ENCODE measurements around the gene EMC8. TPM values are rescaled to one million over a fixed set of nuclear protein-coding genes. Genes with fewer than 3 reads are reported as not detected.

Gene EMC8
- total RNA-seq, 1 experiment from 2014 or later: 53.9 TPM

GRCh38 chr16:85780281-85780680 is 19.1 kb downstream of the EMC8 start:
- no peaks in the 10 kb centered on the region for H3K27me3 ChIP-seq (replicated peaks)
- DNase-seq (ENCODE audit: low read depth in 1 of 2, low spot score in 2 of 2): no peak
- H3K36me3 ChIP-seq: peaks cover 79% of the 10 kb centered on the region
- H3K9me3 ChIP-seq (replicated peaks): no peaks in the 10 kb centered on the region
- H3K4me3 ChIP-seq: no peak overlapping the region
- no peak overlapping the region for H3K27ac ChIP-seq
- peaks cover 18% of the 10 kb centered on the region for H3K4me1 ChIP-seq (replicated peaks)

DNA sequence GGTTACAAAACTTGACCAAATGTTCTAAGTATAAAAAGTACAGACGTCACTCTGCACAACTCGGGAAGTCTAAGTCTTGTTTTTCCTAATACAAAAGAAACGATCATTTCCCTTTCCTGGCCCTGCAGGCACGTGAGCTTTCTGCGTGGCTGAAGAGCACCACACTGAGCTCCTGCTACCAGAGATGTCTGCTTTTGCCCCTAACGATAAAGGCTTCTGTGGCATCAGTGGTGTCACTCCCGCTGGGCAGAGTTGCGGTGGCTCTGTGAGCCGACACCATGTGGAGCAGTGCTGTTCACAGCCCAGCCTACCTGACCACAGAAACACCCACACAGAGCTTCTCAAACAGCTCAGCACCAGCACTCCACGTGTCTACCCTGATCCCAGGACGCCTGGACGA is 20.5 kb downstream of the EMC8 start:
- Histone ChIP-seq H3K36me3 (peaks cover 80% of the 10 kb centered on the region), H3K4me1 (replicated peaks) (peaks cover 18% of the 10 kb centered on the region), H3K9me3 (replicated peaks) (no peaks in the 10 kb centered on the region), H3K4me3 (no peak overlapping the region), H3K27me3 (replicated peaks) (no peaks in the 10 kb centered on the region), H3K27ac (no peak overlapping the region)
- DNase-seq (ENCODE audit: low read depth in 1 of 2, low spot score in 2 of 2): no peak

DNA sequence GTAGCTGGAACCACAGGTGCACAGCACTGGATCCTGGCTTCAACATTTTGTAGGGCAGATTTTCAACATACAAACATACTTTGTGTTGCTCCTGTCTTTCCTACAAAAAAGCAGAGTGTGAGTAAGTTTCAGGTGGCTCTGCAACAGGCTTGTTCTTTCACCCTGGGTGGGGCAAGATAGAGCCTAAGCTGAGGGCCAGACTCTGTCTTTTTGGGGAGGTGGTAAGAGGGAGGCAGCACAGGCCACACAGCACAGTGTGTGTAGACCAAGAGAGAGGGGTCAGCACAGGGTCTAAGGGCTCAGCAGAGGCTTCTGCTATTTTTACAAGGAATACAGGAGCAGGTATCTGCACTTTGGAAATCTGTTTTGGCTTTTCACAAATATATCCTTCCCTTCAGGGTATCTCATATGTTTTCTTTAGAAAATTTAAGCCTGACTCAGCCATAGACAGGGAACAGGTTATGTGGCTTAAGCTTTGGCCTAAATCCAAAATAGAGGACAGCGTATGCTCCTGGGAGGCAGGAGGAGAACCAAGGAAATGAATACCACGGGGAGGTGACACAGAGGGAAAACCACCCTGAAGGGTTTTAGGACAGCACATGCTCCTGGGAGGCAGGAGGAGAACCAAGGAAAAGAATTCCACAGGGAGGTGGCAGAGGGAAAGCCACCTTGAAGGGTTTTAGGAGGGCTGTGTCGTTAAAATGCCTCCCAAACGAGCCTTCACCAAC is 21.6 kb downstream of the EMC8 start:
- no peaks in the 10 kb centered on the region for H3K27me3 ChIP-seq (replicated peaks)
- no peak overlapping the region for H3K4me3 ChIP-seq
- no peak overlapping the region for H3K27ac ChIP-seq
- H3K4me1 ChIP-seq (replicated peaks): peaks cover 18% of the 10 kb centered on the region
- DNase-seq (ENCODE audit: low read depth in 1 of 2, low spot score in 2 of 2): peak; percentile 80 to 83
- H3K36me3 ChIP-seq: peaks cover 74% of the 10 kb centered on the region
- no peaks in the 10 kb centered on the region for H3K9me3 ChIP-seq (replicated peaks)

GRCh38 chr16:85774811-85775210 is 24.5 kb downstream of the EMC8 start:
- DNase-seq (ENCODE audit: low read depth in 1 of 2, low spot score in 2 of 2): no peak
- H3K27me3 ChIP-seq (replicated peaks): no peaks in the 10 kb centered on the region
- H3K36me3 ChIP-seq: peaks cover 55% of the 10 kb centered on the region
- H3K9me3 ChIP-seq (replicated peaks): no peaks in the 10 kb centered on the region
- H3K4me1 ChIP-seq (replicated peaks): peaks cover 18% of the 10 kb centered on the region
- H3K27ac ChIP-seq: no peak overlapping the region
- no peak overlapping the region for H3K4me3 ChIP-seq

DNA sequence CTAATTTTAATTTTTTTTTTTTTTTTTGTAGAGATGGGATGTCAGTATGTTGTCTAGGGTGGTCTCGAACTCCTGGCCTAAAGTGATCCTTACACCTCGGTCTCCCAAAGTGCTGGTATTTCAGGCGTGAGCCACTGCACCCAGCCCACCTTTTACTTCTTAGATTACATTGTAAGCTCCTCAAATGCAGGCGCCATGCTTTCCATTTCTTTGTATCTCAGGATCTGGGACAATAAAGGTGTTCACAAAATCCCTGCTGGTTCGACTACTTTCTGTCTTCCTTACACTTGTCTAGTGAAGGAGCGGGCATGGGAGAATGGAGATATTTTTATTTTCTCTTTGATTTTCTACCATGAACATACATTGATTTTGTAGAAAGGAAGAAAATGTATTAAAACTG is 25.2 kb downstream of the EMC8 start:
- DNase-seq (ENCODE audit: low read depth in 1 of 2, low spot score in 2 of 2): no peak
- no peaks in the 10 kb centered on the region for H3K9me3 ChIP-seq (replicated peaks)

DNA sequence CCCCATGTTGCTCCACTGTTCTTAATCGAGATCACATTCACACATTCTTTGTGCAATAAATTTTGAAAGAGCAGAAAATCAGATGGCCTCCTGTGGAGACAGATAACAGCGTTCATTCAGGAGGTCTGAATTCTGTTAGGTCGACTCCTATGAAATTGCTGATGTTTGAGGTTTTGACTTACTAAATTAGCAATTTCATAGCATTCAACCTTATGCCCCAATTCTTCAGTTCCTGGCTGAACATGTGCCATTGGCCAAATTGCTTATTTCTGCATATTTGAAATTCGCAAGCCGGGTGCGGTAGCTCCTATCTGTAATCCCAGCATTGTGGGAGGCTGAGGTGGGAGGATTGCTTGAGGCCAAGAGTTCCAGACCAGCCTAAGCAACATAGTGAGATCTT is 26.3 kb downstream of the EMC8 start:
- no peaks in the 10 kb centered on the region for H3K9me3 ChIP-seq (replicated peaks)
- H3K27me3 ChIP-seq (replicated peaks): no peaks in the 10 kb centered on the region
- H3K27ac ChIP-seq: no peak overlapping the region
- no peak overlapping the region for H3K4me3 ChIP-seq
- no peak for DNase-seq (ENCODE audit: low read depth in 1 of 2, low spot score in 2 of 2)
- peaks cover 37% of the 10 kb centered on the region for H3K36me3 ChIP-seq
- H3K4me1 ChIP-seq (replicated peaks): peaks cover 19% of the 10 kb centered on the region

More for the DNA sequence above, 25.2 kb downstream of the EMC8 start:
- Histone ChIP-seq H3K27ac (no peak overlapping the region), H3K4me3 (no peak overlapping the region), H3K36me3 (peaks cover 48% of the 10 kb centered on the region), H3K4me1 (replicated peaks) (peaks cover 18% of the 10 kb centered on the region), H3K27me3 (replicated peaks) (no peaks in the 10 kb centered on the region)

- Histone ChIP-seq H3K9me3 (replicated peaks) (no peaks in the 10 kb centered on the region), H3K27me3 (replicated peaks) (no peaks in the 10 kb centered on the region), H3K4me3 (no peak overlapping the region), H3K27ac (no peak overlapping the region), H3K36me3 (peaks cover 20% of the 10 kb centered on the region), H3K4me1 (replicated peaks) (peaks cover 23% of the 10 kb centered on the region)
- DNase-seq (ENCODE audit: low read depth in 1 of 2, low spot score in 2 of 2): no peak
Measured at GRCh38 chr16:85770741-85771140, 28.6 kb downstream of the EMC8 start.

DNA sequence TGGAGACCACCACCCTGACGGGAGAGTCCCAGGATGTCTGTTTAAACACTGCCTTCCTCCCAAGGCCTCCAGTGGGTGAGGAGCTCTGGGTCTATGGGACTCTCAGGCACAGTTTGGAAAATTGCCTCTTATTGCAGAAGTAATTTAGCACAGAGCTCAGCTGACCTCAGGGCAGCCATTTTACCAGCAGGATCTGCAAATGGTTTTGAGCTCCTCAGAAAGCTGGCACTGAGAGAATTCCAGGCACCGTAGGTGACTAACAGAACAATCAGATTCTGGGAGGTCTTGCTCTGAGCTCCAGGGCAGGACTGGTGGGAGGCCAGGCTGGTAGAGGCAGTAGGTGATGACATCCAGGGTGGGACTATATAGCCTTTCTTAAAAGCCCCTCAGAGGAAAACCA is 31.1 kb downstream of the EMC8 start:
- Histone ChIP-seq H3K27ac (peak overlapping the region; percentile 86), H3K4me3 (no peak overlapping the region), H3K27me3 (replicated peaks) (no peaks in the 10 kb centered on the region), H3K9me3 (replicated peaks) (no peaks in the 10 kb centered on the region), H3K4me1 (replicated peaks) (peaks cover 23% of the 10 kb centered on the region), H3K36me3 (peaks cover 7% of the 10 kb centered on the region; the same call in 1 of the 2 replicates)
- peak; percentile 53 to 63 for DNase-seq (ENCODE audit: low read depth in 1 of 2, low spot score in 2 of 2)

DNA sequence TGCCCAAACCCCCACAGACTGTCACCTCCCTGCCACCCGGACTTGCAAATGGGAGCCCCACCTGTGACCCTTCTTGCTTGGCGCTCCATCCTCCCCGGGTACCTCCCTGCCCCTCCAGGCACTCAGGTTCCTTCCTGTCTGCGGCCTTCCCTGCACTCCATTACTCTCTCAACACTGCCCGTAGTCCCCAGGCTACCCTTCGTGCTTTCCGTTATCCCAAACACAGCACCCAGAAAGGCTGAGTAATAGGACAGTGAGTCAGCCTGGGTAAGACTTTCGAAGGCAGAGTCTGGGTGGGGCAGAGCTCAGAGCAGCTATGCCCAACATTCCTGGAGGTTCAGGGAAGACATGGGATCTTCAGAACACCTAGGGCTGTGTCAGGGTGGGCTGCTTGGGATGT is 31.8 kb downstream of the EMC8 start:
- Histone ChIP-seq H3K27ac (peak overlapping the region; percentile 86), H3K27me3 (replicated peaks) (no peaks in the 10 kb centered on the region), H3K4me1 (replicated peaks) (peaks cover 23% of the 10 kb centered on the region), H3K9me3 (replicated peaks) (no peaks in the 10 kb centered on the region), H3K4me3 (no peak overlapping the region), H3K36me3 (peaks cover 7% of the 10 kb centered on the region; the same call in 1 of the 2 replicates)
- peak; percentile 85 to 91 for DNase-seq (ENCODE audit: low read depth in 1 of 2, low spot score in 2 of 2)

DNA sequence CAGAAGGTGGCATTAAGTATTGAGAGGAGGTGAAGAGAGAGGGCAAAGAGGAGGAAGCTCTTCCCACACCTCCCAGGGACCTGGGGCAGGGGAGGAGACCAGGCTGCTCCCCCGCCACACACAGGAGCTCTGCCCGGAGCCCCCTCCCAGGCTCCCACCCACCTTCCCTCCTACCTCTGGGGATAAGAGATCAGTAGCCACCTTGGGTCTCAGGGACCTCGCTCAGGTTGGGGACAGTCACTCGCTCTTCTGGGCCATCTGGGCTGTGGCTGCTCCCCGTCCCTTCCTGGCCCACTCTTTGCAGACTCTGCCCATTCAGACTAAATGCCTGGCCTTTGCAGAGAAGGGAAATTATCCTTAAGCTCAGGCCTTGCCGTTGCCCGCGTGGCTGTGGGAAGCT is 33.6 kb downstream of the EMC8 start:
- H3K36me3 ChIP-seq: peaks cover 3% of the 10 kb centered on the region; the same call in 1 of the 2 replicates
- DNase-seq (ENCODE audit: low read depth in 1 of 2, low spot score in 2 of 2): no peak
- peaks cover 23% of the 10 kb centered on the region for H3K4me1 ChIP-seq (replicated peaks)
- H3K27me3 ChIP-seq (replicated peaks): no peaks in the 10 kb centered on the region
- H3K4me3 ChIP-seq: no peak overlapping the region
- no peak overlapping the region for H3K27ac ChIP-seq
- no peaks in the 10 kb centered on the region for H3K9me3 ChIP-seq (replicated peaks)

DNA sequence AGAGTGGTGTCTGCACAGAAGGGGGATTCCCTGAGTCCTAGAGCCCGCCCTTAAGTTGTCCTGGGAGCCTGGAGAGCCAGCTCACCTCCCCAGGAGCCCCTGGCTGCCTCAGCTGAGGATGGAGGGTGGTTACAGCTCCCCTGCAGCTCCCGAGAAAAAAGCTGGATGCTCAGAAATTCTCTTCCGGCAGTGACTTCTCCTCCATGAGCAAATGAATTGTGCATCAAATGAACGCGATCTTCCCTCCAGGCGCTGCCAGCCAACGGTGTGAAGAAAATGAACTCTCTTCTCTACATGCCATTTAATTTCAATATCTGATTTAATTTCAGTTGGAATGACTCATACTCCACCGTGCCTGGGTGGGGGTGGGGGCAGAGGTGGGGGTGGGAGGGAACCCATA is 34.1 kb downstream of the EMC8 start:
- Histone ChIP-seq H3K27me3 (replicated peaks) (no peaks in the 10 kb centered on the region), H3K4me1 (replicated peaks) (peaks cover 23% of the 10 kb centered on the region), H3K27ac (no peak overlapping the region), H3K36me3 (no peaks in the 10 kb centered on the region), H3K4me3 (no peak overlapping the region), H3K9me3 (replicated peaks) (no peaks in the 10 kb centered on the region)
- no peak for DNase-seq (ENCODE audit: low read depth in 1 of 2, low spot score in 2 of 2)

DNA sequence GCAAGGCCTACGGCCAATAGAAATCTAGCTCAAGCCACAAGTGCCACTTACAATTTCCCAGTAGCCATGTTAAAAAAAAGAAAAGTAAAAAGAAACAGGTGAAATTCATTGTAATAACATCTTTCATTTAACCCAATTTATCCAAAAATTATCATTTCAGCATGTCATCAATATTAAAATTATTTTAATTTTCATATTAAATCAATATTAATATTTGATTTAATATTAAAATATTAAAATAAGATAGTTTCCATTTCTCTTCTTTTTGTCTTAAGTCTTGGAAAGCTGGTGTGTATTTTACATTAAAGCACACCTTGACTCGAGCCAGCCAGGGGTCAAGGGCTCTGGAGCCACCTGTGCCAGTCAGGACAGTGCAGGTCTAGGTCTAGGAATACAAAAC is 35.7 kb downstream of the EMC8 start:
- H3K4me1 ChIP-seq (replicated peaks): peaks cover 18% of the 10 kb centered on the region
- DNase-seq (ENCODE audit: low read depth in 1 of 2, low spot score in 2 of 2): no peak
- H3K36me3 ChIP-seq: no peaks in the 10 kb centered on the region
- H3K27me3 ChIP-seq (replicated peaks): no peaks in the 10 kb centered on the region
- no peaks in the 10 kb centered on the region for H3K9me3 ChIP-seq (replicated peaks)
- H3K27ac ChIP-seq: no peak overlapping the region
- H3K4me3 ChIP-seq: no peak overlapping the region

DNA sequence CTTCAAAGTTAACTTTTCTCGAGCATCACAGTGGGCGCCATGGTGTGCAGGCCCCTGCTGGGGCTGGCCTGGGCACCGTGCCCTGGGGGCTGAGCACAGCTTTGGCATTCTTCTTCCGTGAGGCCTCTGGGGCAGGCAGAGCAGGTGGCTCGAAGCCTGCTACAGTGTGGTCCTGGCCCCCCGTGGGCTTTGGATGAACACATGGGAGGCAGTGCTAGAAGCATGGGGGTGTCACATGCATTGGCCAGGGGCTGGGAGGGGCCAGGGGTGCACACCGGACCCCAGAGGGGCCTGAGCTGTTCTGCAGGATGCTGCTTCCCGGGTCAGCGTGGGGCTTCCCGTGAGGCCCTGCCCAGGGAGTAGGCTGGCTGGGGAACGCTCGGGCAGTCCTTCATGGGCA is 36.4 kb downstream of the EMC8 start:
- Histone ChIP-seq H3K4me3 (no peak overlapping the region), H3K4me1 (replicated peaks) (peaks cover 14% of the 10 kb centered on the region), H3K27me3 (replicated peaks) (no peaks in the 10 kb centered on the region), H3K27ac (no peak overlapping the region), H3K36me3 (no peaks in the 10 kb centered on the region; the same call in 1 of the 2 replicates), H3K9me3 (replicated peaks) (no peaks in the 10 kb centered on the region)
- no peak for DNase-seq (ENCODE audit: low read depth in 1 of 2, low spot score in 2 of 2)

- Histone ChIP-seq H3K4me3 (no peak overlapping the region), H3K36me3 (no peaks in the 10 kb centered on the region; the same call in 1 of the 2 replicates), H3K4me1 (replicated peaks) (peaks cover 14% of the 10 kb centered on the region), H3K9me3 (replicated peaks) (no peaks in the 10 kb centered on the region), H3K27ac (no peak overlapping the region), H3K27me3 (replicated peaks) (no peaks in the 10 kb centered on the region)
- DNase-seq (ENCODE audit: low read depth in 1 of 2, low spot score in 2 of 2): no peak
Measured at GRCh38 chr16:85761861-85762260, 37.5 kb downstream of the EMC8 start.

All from SJSA1 (cell line).